ENCODE data around the gene RAD52. TPM values are rescaled to one million over a fixed set of nuclear protein-coding genes. Genes with fewer than 3 reads are reported as not detected.

RAD52 gene
- total RNA-seq, 1 experiment from 2014 or later: 17.4 TPM

DNA sequence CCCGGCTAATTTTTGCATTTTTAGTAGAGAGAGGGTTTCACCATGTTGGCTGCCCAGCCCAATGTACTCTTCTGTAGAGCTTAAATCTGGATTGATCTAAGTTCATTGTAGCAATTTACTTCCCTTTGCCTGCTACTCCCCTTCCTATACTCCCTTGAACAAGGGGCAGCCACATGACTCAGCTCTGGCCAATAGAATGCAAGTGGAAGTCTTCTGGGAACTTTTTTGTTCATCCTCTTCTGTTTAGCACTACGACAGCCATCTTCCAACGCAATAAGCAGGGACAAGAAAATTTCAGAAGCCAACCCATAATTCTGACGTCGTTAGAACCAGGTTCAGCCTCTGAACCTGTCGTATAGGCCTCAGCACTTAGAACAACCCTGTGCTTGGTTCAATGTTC lies 6.4 kb upstream of the RAD52 start:
- Histone ChIP-seq H3K79me2 (ENCODE audit: low read length) (no peaks in the 10 kb centered on the region), H3K27ac (ENCODE audit: low read length) (no peak overlapping the region), H3K9me2 (replicated peaks; ENCODE audit: low read length) (no peaks in the 10 kb centered on the region), H3F3A (ENCODE audit: low read length, unreplicated experiment) (no peaks in the 10 kb centered on the region), H2AFZ (ENCODE audit: low read length) (no peak overlapping the region), H3K36me3 (ENCODE audit: low read depth, low read length) (no peaks in the 10 kb centered on the region), H3K4me3 (ENCODE audit: low read length) (no peak overlapping the region), H3K4me2 (ENCODE audit: low read length) (no peak overlapping the region), H3K9me3 (ENCODE audit: low read length) (no peaks in the 10 kb centered on the region), H3K9ac (ENCODE audit: low read length) (no peak overlapping the region), H3K27me3 (ENCODE audit: low read length) (no peaks in the 10 kb centered on the region), H4K20me1 (ENCODE audit: low read length) (no peaks in the 10 kb centered on the region), H3K4me1 (ENCODE audit: insufficient read depth, low read length) (peaks cover 15% of the 10 kb centered on the region)
- no peak for DNase-seq
- ChIA-PET CTCF (no interaction called here), POLR2A (ENCODE audit: unreplicated experiment) (no interaction called here)
- TF ChIP-seq EZH2 (IDR thresholded peaks at IDR 0.05; ENCODE audit: low read length, unreplicated experiment) (no peak), EZH2phosphoT487 (IDR thresholded peaks at IDR 0.05; ENCODE audit: borderline replicate concordance, low read length) (no peak)
- BruUV-seq (replicated peaks): no TSS peak
- intact Hi-C loops (cut with micrococcal nuclease): no loop called here
- no peak for ATAC-seq

DNA sequence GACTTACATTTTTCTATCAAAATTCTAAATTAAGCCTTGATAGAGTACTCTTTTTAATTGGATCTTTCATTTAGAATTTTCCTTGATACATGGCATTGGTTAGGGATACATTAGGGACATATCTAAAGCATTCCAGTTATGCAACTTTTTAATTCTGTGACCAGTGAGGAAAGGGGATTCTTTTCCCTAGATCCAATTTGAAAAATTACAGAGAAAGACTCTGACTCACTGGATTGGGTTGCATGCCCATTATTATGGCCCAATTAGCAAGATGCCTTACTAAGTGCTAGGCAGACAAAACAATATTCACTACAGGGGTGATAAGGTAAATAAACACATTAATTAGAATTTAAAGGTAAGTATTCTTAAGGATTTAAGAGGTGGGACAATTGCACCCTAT lies 5.2 kb upstream of the RAD52 start:
- intact Hi-C loops (cut with micrococcal nuclease): loop anchor here (5.0 kb wide), 2 partner anchors 33 to 138 kb away; no protein-coding TSS in a partner anchor
- H2AFZ ChIP-seq (ENCODE audit: low read length): no peak overlapping the region
- ChIA-PET CTCF (no interaction called here), POLR2A (ENCODE audit: unreplicated experiment) (interaction anchor here (0.6 kb wide), 1 partner anchor 163 kb away, joined by 7 read pairs; no protein-coding TSS in a partner anchor)
- peaks cover 15% of the 10 kb centered on the region for H3K4me1 ChIP-seq (ENCODE audit: insufficient read depth, low read length)
- H3K9ac ChIP-seq (ENCODE audit: low read length): no peak overlapping the region
- H3K4me3 ChIP-seq (ENCODE audit: low read length): no peak overlapping the region
- no peaks in the 10 kb centered on the region for H3K36me3 ChIP-seq (ENCODE audit: low read depth, low read length)
- no peaks in the 10 kb centered on the region for H3K79me2 ChIP-seq (ENCODE audit: low read length)
- no peaks in the 10 kb centered on the region for H3F3A ChIP-seq (ENCODE audit: low read length, unreplicated experiment)
- ATAC-seq: no peak
- no peaks in the 10 kb centered on the region for H3K9me3 ChIP-seq (ENCODE audit: low read length)
- H3K27me3 ChIP-seq (ENCODE audit: low read length): no peaks in the 10 kb centered on the region
- DNase-seq: no peak
- H3K9me2 ChIP-seq (replicated peaks; ENCODE audit: low read length): no peaks in the 10 kb centered on the region
- BruUV-seq (replicated peaks): no TSS peak
- H3K27ac ChIP-seq (ENCODE audit: low read length): no peak overlapping the region
- TF ChIP-seq EZH2phosphoT487 (IDR thresholded peaks at IDR 0.05; ENCODE audit: borderline replicate concordance, low read length) (no peak), EZH2 (IDR thresholded peaks at IDR 0.05; ENCODE audit: low read length, unreplicated experiment) (no peak)
- TF ChIP-seq, protein P1, sequence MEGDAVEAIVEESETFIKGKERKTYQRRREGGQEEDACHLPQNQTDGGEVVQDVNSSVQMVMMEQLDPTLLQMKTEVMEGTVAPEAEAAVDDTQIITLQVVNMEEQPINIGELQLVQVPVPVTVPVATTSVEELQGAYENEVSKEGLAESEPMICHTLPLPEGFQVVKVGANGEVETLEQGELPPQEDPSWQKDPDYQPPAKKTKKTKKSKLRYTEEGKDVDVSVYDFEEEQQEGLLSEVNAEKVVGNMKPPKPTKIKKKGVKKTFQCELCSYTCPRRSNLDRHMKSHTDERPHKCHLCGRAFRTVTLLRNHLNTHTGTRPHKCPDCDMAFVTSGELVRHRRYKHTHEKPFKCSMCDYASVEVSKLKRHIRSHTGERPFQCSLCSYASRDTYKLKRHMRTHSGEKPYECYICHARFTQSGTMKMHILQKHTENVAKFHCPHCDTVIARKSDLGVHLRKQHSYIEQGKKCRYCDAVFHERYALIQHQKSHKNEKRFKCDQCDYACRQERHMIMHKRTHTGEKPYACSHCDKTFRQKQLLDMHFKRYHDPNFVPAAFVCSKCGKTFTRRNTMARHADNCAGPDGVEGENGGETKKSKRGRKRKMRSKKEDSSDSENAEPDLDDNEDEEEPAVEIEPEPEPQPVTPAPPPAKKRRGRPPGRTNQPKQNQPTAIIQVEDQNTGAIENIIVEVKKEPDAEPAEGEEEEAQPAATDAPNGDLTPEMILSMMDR (conservative IDR thresholded peaks at IDR 0.05; ENCODE audit: low read depth, low read length): no peak
- H4K20me1 ChIP-seq (ENCODE audit: low read length): no peaks in the 10 kb centered on the region
- H3K4me2 ChIP-seq (ENCODE audit: low read length): no peak overlapping the region

DNA sequence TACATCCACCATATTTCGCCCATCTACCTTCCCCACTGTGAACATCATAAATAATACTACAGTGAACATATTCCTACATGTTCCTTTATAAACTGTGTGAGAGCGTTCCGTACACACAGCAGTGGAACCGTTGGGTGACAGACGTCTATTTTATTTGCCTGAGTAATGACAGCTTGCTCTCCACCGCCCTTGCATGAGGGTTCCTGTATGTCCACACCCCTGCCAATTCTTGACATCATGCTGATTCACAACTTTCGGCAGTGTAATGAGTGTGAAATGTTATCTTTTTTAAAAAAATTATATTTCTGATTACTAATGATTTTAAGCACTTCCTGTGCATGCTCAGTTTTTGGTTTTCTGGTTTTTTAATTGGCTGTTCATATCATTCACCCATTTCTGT lies 4.3 kb upstream of the RAD52 start:
- no peaks in the 10 kb centered on the region for H3K9me3 ChIP-seq (ENCODE audit: low read length)
- H3K36me3 ChIP-seq (ENCODE audit: low read depth, low read length): no peaks in the 10 kb centered on the region
- DNase-seq: peak; percentile 68
- H3K79me2 ChIP-seq (ENCODE audit: low read length): peaks cover 5% of the 10 kb centered on the region
- no peaks in the 10 kb centered on the region for H3K9me2 ChIP-seq (replicated peaks; ENCODE audit: low read length)
- H4K20me1 ChIP-seq (ENCODE audit: low read length): no peaks in the 10 kb centered on the region
- peak overlapping the region; percentile 53 for H3K4me3 ChIP-seq (ENCODE audit: low read length)
- TF ChIP-seq EZH2 (IDR thresholded peaks at IDR 0.05; ENCODE audit: low read length, unreplicated experiment) (no peak), EZH2phosphoT487 (IDR thresholded peaks at IDR 0.05; ENCODE audit: borderline replicate concordance, low read length) (no peak)
- TF ChIP-seq, protein P1 (conservative IDR thresholded peaks at IDR 0.05; ENCODE audit: low read depth, low read length): no peak
- H3K27ac ChIP-seq (ENCODE audit: low read length): peak overlapping the region; percentile 64
- no peaks in the 10 kb centered on the region for H3K27me3 ChIP-seq (ENCODE audit: low read length)
- no TSS peak for BruUV-seq (replicated peaks)
- peak overlapping the region; percentile 25 for H3K9ac ChIP-seq (ENCODE audit: low read length)
- ChIA-PET POLR2A (ENCODE audit: unreplicated experiment) (interaction anchor here (0.6 kb wide), 1 partner anchor 164 kb away, joined by 7 read pairs; no protein-coding TSS in a partner anchor), CTCF (interaction anchor here (1.2 kb wide), 1 partner anchor 139 kb away, joined by 5 read pairs; no protein-coding TSS in a partner anchor)
- no peaks in the 10 kb centered on the region for H3F3A ChIP-seq (ENCODE audit: low read length, unreplicated experiment)
- H2AFZ ChIP-seq (ENCODE audit: low read length): peak overlapping the region; percentile 77
- H3K4me2 ChIP-seq (ENCODE audit: low read length): peak overlapping the region; percentile 77
- intact Hi-C loops (cut with micrococcal nuclease): loop anchor here (5.0 kb wide), 2 partner anchors 34 to 139 kb away; no protein-coding TSS in a partner anchor
- ATAC-seq: peak; percentile 52
- peaks cover 15% of the 10 kb centered on the region for H3K4me1 ChIP-seq (ENCODE audit: insufficient read depth, low read length)
